Cardiac muscle cell (in vitro differentiated cells and primary cell): ENCODE results near the gene TDRD9. TPM values are rescaled to one million over a fixed set of nuclear protein-coding genes. Genes with fewer than 3 reads are reported as not detected.

Experiments used
- DNase-seq, 2 donors: peaks; one replicate each; pipeline versions ENCODE4 v3.0.0 to v3.0.0-alpha.2; 2010 to 2017; ENCODE audit warnings: low read depth in 1 of 2, low spot score in 1 of 2
- H3K27ac ChIP-seq: fragments of 200-600 bp; sonication (generic); 2 replicates; pipeline ENCODE4 v1.5.1; 2016
- H3K27me3 ChIP-seq: fragments of 200-600 bp; sonication (generic); 2 replicates; pipeline ENCODE4 v1.6.0; 2016; ENCODE audit warnings: control low read depth
- H3K36me3 ChIP-seq: fragments of 200-600 bp; sonication (generic); 2 replicates; pipeline ENCODE4 v1.5.1; 2016; ENCODE audit warnings: control low read depth
- H3K4me1 ChIP-seq: fragments of 200-600 bp; sonication (generic); 2 replicates; pipeline ENCODE4 v1.8.1; 2017; ENCODE audit warnings: low read depth, mild to moderate bottlenecking, mixed run types
- H3K4me3 ChIP-seq: fragments of 200-600 bp; sonication (generic); 2 replicates; pipeline ENCODE4 v1.5.1; 2016; ENCODE audit warnings: mild to moderate bottlenecking
- H3K9me3 ChIP-seq: fragments of 200-600 bp; sonication (generic); 2 replicates; pipeline ENCODE4 v1.5.1; 2017; ENCODE audit warnings: low read depth, mild to moderate bottlenecking, control low read depth
- CTCF ChIP-seq: IDR thresholded peaks from 2 replicates; pipeline ENCODE4 v1.5.1; 2012; ENCODE audit warnings: low read depth, mild to moderate bottlenecking, low read length
- polyA plus RNA-seq: library from polyadenylated mRNA; unstranded; fragments of >200 nt; fragmentation: Nextera tagmentation; extraction: Ambion mirVana; gene quantifications from 2 replicates; pipeline ENCODE4 v1.2.1, GENCODE V29; 2016
- total RNA-seq: library from RNA; depleted of rRNA; stranded (reverse); fragments of >200 nt; gene quantifications from 2 replicates; pipeline ENCODE4 v1.2.3, GENCODE V29; 2016

Gene TDRD9
- total and polyA plus RNA-seq, 2 experiments from 2014 or later = 0.31 TPM; not detected in 1

GRCh38 chr14:103961928-103962578, 33.8 kb downstream of the TDRD9 start:
- Histone ChIP-seq H3K36me3 (no peaks in the 10 kb centered on the region), H3K4me1 (no peaks in the 10 kb centered on the region), H3K4me3 (no peak overlapping the region), H3K9me3 (no peaks in the 10 kb centered on the region), H3K27me3 (no peaks in the 10 kb centered on the region), H3K27ac (no peak overlapping the region)
- TF ChIP-seq CTCF = no peak
- DNase-seq = no peak

GRCh38 chr14:103966631-103967030, 38.4 kb downstream of the TDRD9 start:
- Histone ChIP-seq H3K27ac (no peak overlapping the region), H3K36me3 (no peaks in the 10 kb centered on the region), H3K4me3 (no peak overlapping the region), H3K4me1 (peaks cover 6% of the 10 kb centered on the region), H3K27me3 (no peaks in the 10 kb centered on the region), H3K9me3 (no peaks in the 10 kb centered on the region)
- DNase-seq = no peak
- no peak for TF ChIP-seq CTCF

- Histone ChIP-seq H3K9me3 (no peaks in the 10 kb centered on the region), H3K36me3 (no peaks in the 10 kb centered on the region), H3K27ac (no peak overlapping the region), H3K27me3 (no peaks in the 10 kb centered on the region), H3K4me1 (peaks cover 17% of the 10 kb centered on the region), H3K4me3 (no peak overlapping the region)
- DNase-seq = no peak
- TF ChIP-seq CTCF = no peak
Observed at GRCh38 chr14:103969961-103970360, 41.7 kb downstream of the TDRD9 start.

GRCh38 chr14:103973354-103973753, 45.1 kb downstream of the TDRD9 start:
- H3K27ac ChIP-seq = peak overlapping the region; percentile 39
- H3K9me3 ChIP-seq = no peaks in the 10 kb centered on the region
- TF ChIP-seq CTCF = no peak
- H3K36me3 ChIP-seq = no peaks in the 10 kb centered on the region
- H3K27me3 ChIP-seq = no peaks in the 10 kb centered on the region
- peak; percentile 1 to 46 for DNase-seq
- H3K4me1 ChIP-seq = peaks cover 17% of the 10 kb centered on the region
- H3K4me3 ChIP-seq = no peak overlapping the region

GRCh38 chr14:103974575-103974974, 46.3 kb downstream of the TDRD9 start:
- H3K36me3 ChIP-seq = no peaks in the 10 kb centered on the region
- TF ChIP-seq CTCF = no peak
- peaks cover 13% of the 10 kb centered on the region for H3K4me1 ChIP-seq
- H3K27me3 ChIP-seq = no peaks in the 10 kb centered on the region
- no peaks in the 10 kb centered on the region for H3K9me3 ChIP-seq
- DNase-seq = no peak
- H3K27ac ChIP-seq = no peak overlapping the region
- no peak overlapping the region for H3K4me3 ChIP-seq
